Small intestine (tissue), 7 donors: ENCODE data around the gene ESPNL. TPM values are rescaled to one million over a fixed set of nuclear protein-coding genes. Genes with fewer than 3 reads are reported as not detected.

Experiments used
- DNase-seq, 2 donors: peaks; one replicate each; pipeline versions ENCODE4 v3.0.0 to v3.0.0-alpha.2; 2013
- FAIRE-seq: peaks from 2 replicates; lab custom pipeline; 2012; peaks lifted over from hg19 to GRCh38; lab: Jason Lieb, UNC
- H3K27ac ChIP-seq, 3 donors: one replicate each; pipeline ENCODE4 v1.5.1; 2013; ENCODE audit warnings: low read length in 2 of 3, mild to moderate bottlenecking in 2 of 3, control low read depth in 1 of 3, inconsistent platforms in 1 of 3, low read depth in 1 of 3, moderate library complexity in 1 of 3
- H3K27me3 ChIP-seq, 3 donors: one replicate each; pipeline ENCODE4 v1.6.1; 2013; ENCODE audit warnings: low read length in 3 of 3, inconsistent platforms in 1 of 3; ENCODE audit not compliant: control insufficient read depth in 3 of 3, insufficient read depth in 3 of 3
- H3K36me3 ChIP-seq, 3 donors: one replicate each; pipeline ENCODE4 v1.6.1; 2013; ENCODE audit warnings: low read length in 3 of 3, inconsistent platforms in 1 of 3, low read depth in 1 of 3, mild to moderate bottlenecking in 1 of 3, moderate library complexity in 1 of 3; ENCODE audit not compliant: control insufficient read depth in 3 of 3, insufficient read depth in 2 of 3
- H3K4me1 ChIP-seq, 3 donors: one replicate each; pipeline ENCODE4 v1.6.1; 2013; ENCODE audit warnings: low read length in 2 of 3, inconsistent platforms in 1 of 3, low read depth in 1 of 3, mild to moderate bottlenecking in 1 of 3, moderate library complexity in 1 of 3; ENCODE audit not compliant: control insufficient read depth in 3 of 3, insufficient read depth in 2 of 3
- H3K4me3 ChIP-seq, 3 donors: one replicate each; pipeline ENCODE4 v1.5.1; 2013; ENCODE audit warnings: low read length in 3 of 3, control low read depth in 1 of 3, inconsistent platforms in 1 of 3, low read depth in 1 of 3, mild to moderate bottlenecking in 1 of 3, moderate library complexity in 1 of 3
- H3K9me3 ChIP-seq, 2 donors: one replicate each; pipeline ENCODE4 v1.6.1; 2013; ENCODE audit warnings: low read depth in 1 of 2, low read length in 1 of 2; ENCODE audit not compliant: control insufficient read depth in 2 of 2, insufficient read depth in 1 of 2
- WGBS, 3 donors: extraction: QIAGEN DNeasy Blood & Tissue Kit; methylation state at CpG; one replicate each; pipeline ENCODE4 v1.1.7; 2013; 5-methylcytosine and 5-hydroxymethylcytosine counted together
- polyA plus RNA-seq, 4 donors: library from polyadenylated mRNA; stranded (reverse) in 3 of 4; unstranded in 1 of 4; fragments of 200-250 nt in 3 of 4; fragments of 120-200 nt in 1 of 4; gene quantifications; one replicate each; pipeline versions ENCODE4 v1.2.1 to v1.2.3, GENCODE V29; 2013
- donor health status: healthy with polysubstance abuse.
- donor health status: control.
- donor health status: control.
- donor health status: Bipolar disorder and iron deficiency.
- donor health status: healthy.

ESPNL gene
- polyA plus RNA-seq, 4 donors: 0.54 to 1.4 (median 0.64) TPM; not detected in 1

GRCh38 chr2:238130111-238130695 lies 30.1 kb downstream of the ESPNL start:
- WGBS, 3 donors: 92 to 95% (median 93%) methylated on average over 24 to 28 of the region's 28 CpGs
- no peak overlapping the region for H3K27ac ChIP-seq
- peaks cover 0 to 4% (median 0%) of the 10 kb centered on the region in 3 donors for H3K4me1 ChIP-seq
- no peaks in the 10 kb centered on the region for H3K9me3 ChIP-seq
- no peak for FAIRE-seq
- H3K4me3 ChIP-seq: no peak overlapping the region
- H3K36me3 ChIP-seq: peaks cover 0 to 2% (median 0%) of the 10 kb centered on the region in 3 donors
- no peaks in the 10 kb centered on the region for H3K27me3 ChIP-seq
- no peak for DNase-seq

- FAIRE-seq (no peak), DNase-seq (no peak)
- Histone ChIP-seq H3K27ac (no peak overlapping the region), H3K27me3 (no peaks in the 10 kb centered on the region), H3K4me1 (peaks cover 0 to 4% (median 0%) of the 10 kb centered on the region in 3 donors), H3K36me3 (peaks cover 0 to 2% (median 0%) of the 10 kb centered on the region in 3 donors), H3K4me3 (no peak overlapping the region), H3K9me3 (no peaks in the 10 kb centered on the region)
- WGBS, 3 donors: 89 to 93% (median 90%) methylated on average over 55 to 68 of the region's 68 CpGs
Observed at GRCh38 chr2:238130696-238131628, 30.8 kb downstream of the ESPNL start.

DNA sequence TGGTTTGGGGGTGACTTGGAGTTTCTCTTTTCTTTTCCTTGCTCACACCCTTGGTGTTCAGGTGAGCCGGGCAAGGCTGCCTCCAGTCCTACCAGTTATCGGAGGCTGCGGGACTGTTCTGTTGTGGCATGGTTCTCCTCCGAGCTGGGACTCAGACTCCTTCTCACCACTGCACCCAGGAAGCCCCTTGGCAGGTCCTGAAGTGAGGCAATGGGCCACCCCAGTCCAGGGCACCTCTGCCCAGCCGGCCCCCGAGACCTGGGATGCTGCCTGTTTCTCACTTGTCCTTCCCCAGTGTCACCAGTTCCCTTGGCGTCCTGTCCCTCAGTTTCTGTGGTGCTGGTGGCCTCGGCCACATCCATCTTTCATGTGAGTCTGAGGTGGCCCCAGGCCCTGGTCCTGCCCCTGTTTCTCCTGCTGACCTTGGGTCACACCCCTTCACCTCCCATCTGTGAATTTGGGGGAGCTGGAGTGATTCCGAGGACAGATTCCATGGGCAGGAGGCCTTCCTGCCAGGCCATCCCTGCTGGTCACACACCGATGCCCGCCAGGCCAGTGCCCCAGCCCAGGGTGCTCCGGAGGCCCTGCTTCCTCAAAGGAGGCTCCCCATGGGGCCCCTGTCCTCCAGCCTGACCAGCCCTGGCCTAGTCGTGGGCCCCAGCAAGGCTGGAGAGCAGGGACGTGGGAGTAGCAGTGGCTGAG lies 31.8 kb downstream of the ESPNL start:
- 85 to 88% (median 88%) methylated on average over 13 to 14 of the region's 14 CpGs for WGBS, 3 donors
- DNase-seq: no peak
- no peaks in the 10 kb centered on the region for H3K27me3 ChIP-seq
- peaks cover 0 to 4% (median 0%) of the 10 kb centered on the region in 3 donors for H3K4me1 ChIP-seq
- H3K9me3 ChIP-seq: no peaks in the 10 kb centered on the region
- peaks cover 0 to 2% (median 0%) of the 10 kb centered on the region in 3 donors for H3K36me3 ChIP-seq
- FAIRE-seq: no peak
- H3K27ac ChIP-seq: no peak overlapping the region
- no peak overlapping the region for H3K4me3 ChIP-seq

GRCh38 chr2:238132463-238133450 lies 32.6 kb downstream of the ESPNL start:
- DNase-seq (no peak), FAIRE-seq (no peak)
- peaks cover 0 to under 1% (median 0%) of the 10 kb centered on the region in 3 donors for H3K4me1 ChIP-seq
- no peaks in the 10 kb centered on the region for H3K27me3 ChIP-seq
- WGBS, 3 donors: 88 to 91% (median 90%) methylated on average over 19 to 23 of the region's 23 CpGs
- peaks cover 0 to 2% (median 0%) of the 10 kb centered on the region in 3 donors for H3K36me3 ChIP-seq
- H3K9me3 ChIP-seq: no peaks in the 10 kb centered on the region
- H3K27ac ChIP-seq: no peak overlapping the region
- H3K4me3 ChIP-seq: no peak overlapping the region

DNA sequence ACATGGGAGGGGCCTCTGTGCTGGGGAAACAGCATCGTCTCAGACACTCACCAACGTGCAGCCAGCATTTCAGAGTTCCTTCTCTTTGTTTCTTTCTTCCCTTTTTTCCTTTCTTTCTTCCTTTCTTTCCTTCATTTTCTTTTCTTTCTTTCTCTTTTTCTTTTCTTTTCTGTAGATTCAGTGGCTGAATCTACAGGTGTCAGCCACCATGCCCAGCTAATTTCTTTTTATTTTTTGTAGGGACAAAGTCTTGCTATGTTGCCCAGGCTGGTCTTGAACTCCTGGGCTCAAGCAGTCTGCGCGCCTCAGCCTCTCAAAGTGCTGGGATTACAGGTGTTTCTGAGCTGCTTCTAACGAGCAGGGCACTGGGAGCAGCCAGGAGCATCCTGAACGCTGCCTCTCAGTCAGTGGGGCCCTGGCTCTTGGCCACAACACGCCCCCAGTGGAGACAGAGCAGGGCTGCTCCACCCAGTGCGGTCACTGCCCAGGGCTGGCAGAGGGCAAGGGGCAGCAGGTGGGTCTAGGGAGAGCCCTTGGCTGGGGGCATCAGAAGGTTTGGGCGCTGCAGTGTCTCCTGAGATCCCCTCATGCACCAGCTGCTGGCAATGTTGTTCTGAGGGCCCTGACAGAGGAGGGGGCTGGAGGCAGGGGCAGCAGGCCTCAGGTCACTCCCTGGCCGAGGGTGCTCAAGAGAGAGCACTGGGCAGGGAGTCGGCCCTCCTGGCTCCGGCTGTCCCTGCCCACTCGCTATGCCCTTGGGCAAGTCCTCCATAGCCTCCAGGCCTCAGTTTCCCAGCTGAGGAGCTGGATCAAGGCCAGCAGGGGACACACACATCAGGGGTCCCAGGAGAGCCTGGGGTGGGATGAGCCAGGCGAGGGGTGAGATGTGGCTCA lies 33.6 kb downstream of the ESPNL start:
- FAIRE-seq (no peak), DNase-seq (no peak)
- 68 to 76% (median 72%) methylated on average over 14 of the region's 14 CpGs for WGBS, 3 donors
- H3K4me1 ChIP-seq: peaks cover 0 to 5% (median 0%) of the 10 kb centered on the region in 3 donors
- H3K9me3 ChIP-seq: no peaks in the 10 kb centered on the region
- no peak overlapping the region for H3K4me3 ChIP-seq
- H3K27ac ChIP-seq: no peak overlapping the region
- peaks cover 0 to 2% (median 0%) of the 10 kb centered on the region in 3 donors for H3K36me3 ChIP-seq
- no peaks in the 10 kb centered on the region for H3K27me3 ChIP-seq

DNA sequence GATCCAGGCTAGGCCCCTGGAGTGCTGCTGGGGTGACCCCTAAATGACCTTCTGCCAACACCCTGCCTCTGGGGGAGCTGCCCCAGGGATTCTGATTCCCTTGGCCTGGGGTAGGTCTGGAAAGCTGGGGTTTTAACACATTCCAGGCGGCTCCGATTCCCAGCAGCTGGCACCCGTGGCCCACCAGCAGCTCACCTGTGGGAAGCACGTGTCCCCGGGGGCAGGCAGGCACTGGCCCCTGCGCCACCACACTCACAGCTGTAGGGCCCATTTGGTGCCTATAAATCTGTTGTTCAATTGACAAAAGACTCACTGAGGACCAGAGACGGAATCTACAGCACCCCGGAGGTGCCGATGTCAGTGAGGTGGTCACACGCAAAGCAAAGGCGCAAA lies 34.2 kb downstream of the ESPNL start:
- no peaks in the 10 kb centered on the region for H3K27me3 ChIP-seq
- H3K36me3 ChIP-seq: peaks cover 0 to 2% (median 0%) of the 10 kb centered on the region in 3 donors
- H3K4me1 ChIP-seq: peaks cover 0 to 5% (median 0%) of the 10 kb centered on the region in 3 donors
- H3K27ac ChIP-seq: no peak overlapping the region
- FAIRE-seq (no peak), DNase-seq (no peak)
- no peak overlapping the region for H3K4me3 ChIP-seq
- no peaks in the 10 kb centered on the region for H3K9me3 ChIP-seq
- 89 to 96% (median 93%) methylated on average over 11 of the region's 11 CpGs for WGBS, 3 donors

- no peaks in the 10 kb centered on the region for H3K27me3 ChIP-seq
- peaks cover 0 to 5% (median 0%) of the 10 kb centered on the region in 3 donors for H3K4me1 ChIP-seq
- H3K9me3 ChIP-seq: no peaks in the 10 kb centered on the region
- peaks cover 0 to 2% (median 0%) of the 10 kb centered on the region in 3 donors for H3K36me3 ChIP-seq
- FAIRE-seq: no peak
- H3K4me3 ChIP-seq: no peak overlapping the region
- 81 to 88% (median 84%) methylated on average over 15 of the region's 15 CpGs for WGBS, 3 donors
- DNase-seq: no peak
- H3K27ac ChIP-seq: no peak overlapping the region
Observed at GRCh38 chr2:238135601-238136150, 35.5 kb downstream of the ESPNL start.
